MM.1S (cell line): ENCODE data around the gene SCN4B.

Experiments used
- DNase-seq: peaks from one replicate; pipeline ENCODE4 v3.0.0-alpha.2; 2015
- H2AFZ ChIP-seq: fragments of 300-600 bp; sonication (generic); 2 replicates; pipeline ENCODE4 v1.6.0; 2016; ENCODE audit warnings: antibody characterized with exemption, low read length
- H3F3A ChIP-seq: fragments of 300-600 bp; sonication (generic); 2 replicates; pipeline ENCODE4 v1.6.1; 2016; ENCODE audit warnings: mild to moderate bottlenecking, antibody characterized with exemption, low read length, moderate library complexity, mixed read lengths; ENCODE audit not compliant: insufficient read depth
- H3K27ac ChIP-seq: fragments of 300-600 bp; sonication (generic); 2 replicates; pipeline ENCODE4 v1.5.1; 2016; ENCODE audit warnings: mild to moderate bottlenecking, low read length
- H3K27me3 ChIP-seq: fragments of 300-600 bp; sonication (generic); replicated peaks from 2 replicates; pipeline ENCODE4 v1.6.0; 2016; ENCODE audit warnings: low read length; ENCODE audit not compliant: insufficient read depth
- H3K36me3 ChIP-seq: fragments of 300-600 bp; sonication (generic); replicated peaks from 2 replicates; pipeline ENCODE4 v1.6.1; 2016; ENCODE audit warnings: mild to moderate bottlenecking, low read length, mixed read lengths; ENCODE audit not compliant: insufficient read depth
- H3K4me1 ChIP-seq: fragments of 300-600 bp; sonication (generic); 2 replicates; pipeline ENCODE4 v1.6.1; 2016; ENCODE audit warnings: low read length, mixed read lengths
- H3K4me2 ChIP-seq: fragments of 300-600 bp; sonication (generic); 2 replicates; pipeline ENCODE4 v1.6.0; 2016; ENCODE audit warnings: low read depth, low read length
- H3K4me3 ChIP-seq: fragments of 300-600 bp; sonication (generic); 2 replicates; pipeline ENCODE4 v1.5.1; 2016; ENCODE audit warnings: low read length, mixed read lengths
- H3K79me2 ChIP-seq: fragments of 300-600 bp; sonication (generic); 2 replicates; pipeline ENCODE4 v1.6.1; 2016; ENCODE audit warnings: mixed run types, low read length, mixed read lengths
- H3K9ac ChIP-seq: fragments of 300-600 bp; sonication (generic); 2 replicates; pipeline ENCODE4 v1.6.1; 2016; ENCODE audit warnings: low read length, mixed read lengths
- H3K9me2 ChIP-seq: fragments of 300-600 bp; sonication (generic); replicated peaks from 2 replicates; pipeline ENCODE4 v1.6.1; 2016; ENCODE audit warnings: mild to moderate bottlenecking, low read length, mixed read lengths; ENCODE audit not compliant: insufficient read depth
- H3K9me3 ChIP-seq: fragments of 300-600 bp; sonication (generic); replicated peaks from 2 replicates; pipeline ENCODE4 v1.6.1; 2016; ENCODE audit warnings: mild to moderate bottlenecking, low read length, mixed read lengths; ENCODE audit not compliant: insufficient read depth
- H4K20me1 ChIP-seq: fragments of 300-600 bp; sonication (generic); 2 replicates; pipeline ENCODE4 v1.6.1; 2016; ENCODE audit warnings: mild to moderate bottlenecking, low read length, moderate library complexity, mixed read lengths; ENCODE audit not compliant: insufficient read depth
- EZH2 ChIP-seq: fragments of 300-600 bp; sonication (generic); optimal IDR thresholded peaks from 2 replicates; pipeline ENCODE3; 2017; ENCODE audit warnings: low read depth, mild to moderate bottlenecking, antibody characterized with exemption, low read length, mixed read lengths
- EZH2phosphoT487 ChIP-seq: fragments of 300-600 bp; sonication (generic); IDR thresholded peaks from 2 replicates; pipeline ENCODE4 v1.6.1; 2018; ENCODE audit warnings: antibody characterized with exemption, low read length
- TF ChIP-seq, protein P1 (sequence below): fragments of 300-600 bp; sonication (generic); IDR thresholded peaks from 2 replicates; pipeline ENCODE4 v1.5.1; 2016; ENCODE audit warnings: antibody characterized with exemption, low read length, mixed read lengths

The SCN4B gene

GRCh38 chr11:118098996-118099837 lies 53.4 kb downstream of the SCN4B start:
- TF ChIP-seq EZH2 (no peak), EZH2phosphoT487 (no peak)
- TF ChIP-seq, protein P1, sequence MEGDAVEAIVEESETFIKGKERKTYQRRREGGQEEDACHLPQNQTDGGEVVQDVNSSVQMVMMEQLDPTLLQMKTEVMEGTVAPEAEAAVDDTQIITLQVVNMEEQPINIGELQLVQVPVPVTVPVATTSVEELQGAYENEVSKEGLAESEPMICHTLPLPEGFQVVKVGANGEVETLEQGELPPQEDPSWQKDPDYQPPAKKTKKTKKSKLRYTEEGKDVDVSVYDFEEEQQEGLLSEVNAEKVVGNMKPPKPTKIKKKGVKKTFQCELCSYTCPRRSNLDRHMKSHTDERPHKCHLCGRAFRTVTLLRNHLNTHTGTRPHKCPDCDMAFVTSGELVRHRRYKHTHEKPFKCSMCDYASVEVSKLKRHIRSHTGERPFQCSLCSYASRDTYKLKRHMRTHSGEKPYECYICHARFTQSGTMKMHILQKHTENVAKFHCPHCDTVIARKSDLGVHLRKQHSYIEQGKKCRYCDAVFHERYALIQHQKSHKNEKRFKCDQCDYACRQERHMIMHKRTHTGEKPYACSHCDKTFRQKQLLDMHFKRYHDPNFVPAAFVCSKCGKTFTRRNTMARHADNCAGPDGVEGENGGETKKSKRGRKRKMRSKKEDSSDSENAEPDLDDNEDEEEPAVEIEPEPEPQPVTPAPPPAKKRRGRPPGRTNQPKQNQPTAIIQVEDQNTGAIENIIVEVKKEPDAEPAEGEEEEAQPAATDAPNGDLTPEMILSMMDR = no peak
- Histone ChIP-seq H3K9ac (no peak overlapping the region), H3K4me1 (no peaks in the 10 kb centered on the region), H3K36me3 (no peaks in the 10 kb centered on the region), H2AFZ (no peak overlapping the region), H3K9me2 (no peaks in the 10 kb centered on the region), H4K20me1 (no peaks in the 10 kb centered on the region), H3K79me2 (no peaks in the 10 kb centered on the region), H3F3A (no peaks in the 10 kb centered on the region), H3K4me2 (no peak overlapping the region), H3K4me3 (no peak overlapping the region), H3K9me3 (no peaks in the 10 kb centered on the region), H3K27ac (no peak overlapping the region), H3K27me3 (no peaks in the 10 kb centered on the region)
- DNase-seq = no peak

GRCh38 chr11:118095967-118096367 lies 56.7 kb downstream of the SCN4B start:
- Histone ChIP-seq H3K9me2 (no peaks in the 10 kb centered on the region), H3K27me3 (no peaks in the 10 kb centered on the region), H3F3A (no peaks in the 10 kb centered on the region), H3K4me2 (no peak overlapping the region), H3K9ac (no peak overlapping the region), H3K27ac (no peak overlapping the region), H3K4me3 (no peak overlapping the region), H2AFZ (no peak overlapping the region), H3K79me2 (no peaks in the 10 kb centered on the region), H3K9me3 (no peaks in the 10 kb centered on the region), H3K36me3 (no peaks in the 10 kb centered on the region), H3K4me1 (no peaks in the 10 kb centered on the region), H4K20me1 (no peaks in the 10 kb centered on the region)
- no peak for DNase-seq
- TF ChIP-seq, protein P1 = no peak
- TF ChIP-seq EZH2 = no peak
- TF ChIP-seq EZH2phosphoT487 = no peak

- H3K79me2 ChIP-seq = no peaks in the 10 kb centered on the region
- H2AFZ ChIP-seq = no peak overlapping the region
- TF ChIP-seq EZH2 (no peak), EZH2phosphoT487 (no peak)
- TF ChIP-seq, protein P1 = no peak
- no peak overlapping the region for H3K4me2 ChIP-seq
- no peaks in the 10 kb centered on the region for H3K4me1 ChIP-seq
- no peak overlapping the region for H3K4me3 ChIP-seq
- no peaks in the 10 kb centered on the region for H3K36me3 ChIP-seq
- H4K20me1 ChIP-seq = no peaks in the 10 kb centered on the region
- H3K27ac ChIP-seq = no peak overlapping the region
- no peaks in the 10 kb centered on the region for H3K27me3 ChIP-seq
- H3K9me3 ChIP-seq = no peaks in the 10 kb centered on the region
- no peak overlapping the region for H3K9ac ChIP-seq
- DNase-seq = no peak
- H3K9me2 ChIP-seq = no peaks in the 10 kb centered on the region
- H3F3A ChIP-seq = no peaks in the 10 kb centered on the region
Measured at GRCh38 chr11:118095493-118095892, 57.1 kb downstream of the SCN4B start.
